ENCODE results near the gene TYROBP.
A peak's percentile ranks its signal among the peaks of the same experiment; 100 is the strongest.

The TYROBP gene

DNA sequence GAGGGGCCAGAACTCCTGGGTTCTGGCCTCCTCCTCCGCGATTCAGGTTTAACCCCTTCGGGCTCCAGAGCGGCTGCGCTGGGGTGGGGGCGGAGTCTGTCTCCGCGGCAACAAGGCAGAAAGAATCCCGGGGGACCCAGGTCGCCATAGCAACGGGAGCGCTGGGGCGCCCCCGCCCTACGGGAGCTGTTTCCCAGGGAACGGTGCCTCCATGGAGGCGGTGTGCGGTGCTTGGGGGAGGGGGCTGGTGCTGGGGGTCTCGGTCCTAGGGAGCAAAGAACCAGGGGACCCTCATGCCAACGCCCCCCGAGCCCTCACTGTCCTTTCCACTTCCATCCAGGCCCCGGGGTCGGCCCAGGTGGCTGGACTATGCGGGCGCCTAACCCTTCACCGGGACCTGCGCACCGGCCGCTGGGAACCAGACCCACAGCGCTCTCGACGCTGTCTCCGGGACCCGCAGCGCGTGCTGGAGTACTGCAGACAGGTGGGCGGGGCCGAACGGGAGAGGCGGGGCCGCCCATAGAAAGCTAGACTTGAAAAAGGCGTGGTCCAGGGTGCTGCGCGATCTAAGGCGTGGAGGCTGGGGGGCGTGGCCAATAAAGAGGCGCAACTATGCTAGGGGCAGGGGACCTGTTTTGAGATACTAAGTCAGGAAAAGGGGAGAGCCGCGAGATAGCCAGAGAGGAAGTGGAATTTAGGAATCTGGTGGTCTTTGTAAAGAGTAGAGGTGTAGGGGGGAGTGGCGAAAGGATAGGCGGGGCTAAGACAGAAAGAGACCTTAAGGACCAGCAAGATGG is 38.6 kb downstream of the TYROBP start:
- H3K27me3 ChIP-seq (ENCODE audit: insufficient read depth, insufficient read length), result peaks cover 7% of the 10 kb centered on the region
- H3K4me3 ChIP-seq (ENCODE audit: insufficient read length, low read depth), result peak overlapping the region; percentile 24
- H3K9ac ChIP-seq (ENCODE audit: insufficient read length, low read depth), result no peak overlapping the region
- peaks cover 3% of the 10 kb centered on the region for H3K4me1 ChIP-seq (ENCODE audit: insufficient read depth, insufficient read length)
- DNase-seq (ENCODE audit: low read depth, low spot score), result peak; percentile 85
- H3K9me3 ChIP-seq (ENCODE audit: insufficient read depth, low read length), result no peaks in the 10 kb centered on the region
- no peaks in the 10 kb centered on the region for H3K36me3 ChIP-seq (ENCODE audit: insufficient read depth, insufficient read length, low read length)
- TF ChIP-seq SUZ12 (IDR thresholded peaks at IDR 0.05; ENCODE audit: extremely low read depth, insufficient read depth, insufficient read length) (no peak), YY1 (IDR thresholded peaks at IDR 0.05; ENCODE audit: insufficient read depth, insufficient read length) (no peak)

DNA sequence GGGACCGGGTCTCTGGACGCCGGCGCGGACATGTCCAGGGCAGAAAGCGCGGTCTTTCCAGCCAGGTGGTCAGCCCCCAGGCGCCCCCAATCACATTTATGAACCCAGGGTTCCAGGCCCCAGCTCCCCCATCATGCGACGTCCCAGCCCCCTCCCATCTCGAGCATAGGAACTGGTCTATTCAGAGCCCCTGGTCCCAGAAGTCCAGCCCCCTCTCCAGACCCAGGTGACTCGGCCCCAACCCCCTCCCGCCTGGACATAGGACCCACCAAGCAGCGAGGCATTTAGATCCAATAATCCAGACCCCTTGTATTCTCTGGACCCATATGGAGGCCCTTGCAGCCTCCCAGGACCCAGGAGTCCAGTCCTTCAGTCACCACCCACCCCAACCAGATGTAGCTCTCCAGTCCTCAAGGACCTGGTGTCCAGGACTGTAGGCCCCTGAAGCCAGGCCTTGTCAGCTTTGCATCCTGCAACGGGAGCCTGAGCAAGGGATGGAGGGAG is 39.2 kb downstream of the TYROBP start:
- peak overlapping the region; percentile 24 for H3K4me3 ChIP-seq (ENCODE audit: insufficient read length, low read depth)
- peaks cover 7% of the 10 kb centered on the region for H3K27me3 ChIP-seq (ENCODE audit: insufficient read depth, insufficient read length)
- H3K9ac ChIP-seq (ENCODE audit: insufficient read length, low read depth), result peak overlapping the region; percentile 8
- H3K4me1 ChIP-seq (ENCODE audit: insufficient read depth, insufficient read length), result peaks cover 3% of the 10 kb centered on the region
- H3K36me3 ChIP-seq (ENCODE audit: insufficient read depth, insufficient read length, low read length), result no peaks in the 10 kb centered on the region
- DNase-seq (ENCODE audit: low read depth, low spot score), result no peak
- no peaks in the 10 kb centered on the region for H3K9me3 ChIP-seq (ENCODE audit: insufficient read depth, low read length)
- TF ChIP-seq SUZ12 (IDR thresholded peaks at IDR 0.05; ENCODE audit: extremely low read depth, insufficient read depth, insufficient read length) (no peak), ZNF274 (IDR thresholded peaks at IDR 0.05; ENCODE audit: low read depth, low read length) (no peak), YY1 (IDR thresholded peaks at IDR 0.05; ENCODE audit: insufficient read depth, insufficient read length) (no peak)

DNA sequence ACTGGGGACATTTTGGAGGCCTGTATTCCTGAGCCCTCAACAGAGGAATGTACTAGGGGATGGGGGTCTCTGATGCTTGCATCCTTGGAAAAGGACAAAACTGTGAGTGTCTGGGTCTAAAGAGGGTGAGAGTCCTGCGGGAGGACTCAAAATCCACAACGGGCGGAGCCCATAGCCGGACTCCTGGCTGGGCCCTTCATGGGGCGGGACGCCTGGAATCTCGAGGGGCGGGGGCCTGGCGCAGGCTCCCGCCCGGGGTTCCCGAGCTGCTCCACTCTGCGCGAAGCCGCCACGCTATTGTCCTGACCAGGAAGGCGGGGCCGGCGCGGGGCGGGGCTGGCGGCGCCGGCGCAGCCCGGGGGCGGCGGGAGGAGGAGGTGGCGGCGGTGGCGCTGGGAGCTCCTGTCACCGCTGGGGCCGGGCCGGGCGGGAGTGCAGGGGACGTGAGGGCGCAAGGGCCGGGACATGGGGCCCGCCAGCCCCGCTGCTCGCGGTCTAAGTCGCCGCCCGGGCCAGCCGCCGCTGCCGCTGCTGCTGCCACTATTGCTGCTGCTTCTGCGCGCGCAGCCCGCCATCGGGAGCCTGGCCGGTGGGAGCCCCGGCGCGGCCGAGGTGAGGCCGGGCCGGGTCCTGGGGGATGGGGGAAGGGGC is 39.8 kb downstream of the TYROBP start, which contains the start of gene APLP1:
TSS of gene APLP1 (plus strand) at position 403 of the 651 bp plus-strand sequence. CDS start at position 466, 63 bp downstream.
- H3K9me3 ChIP-seq (ENCODE audit: insufficient read depth, low read length), result no peaks in the 10 kb centered on the region
- H3K27me3 ChIP-seq (ENCODE audit: insufficient read depth, insufficient read length), result peaks cover 7% of the 10 kb centered on the region
- H3K36me3 ChIP-seq (ENCODE audit: insufficient read depth, insufficient read length, low read length), result no peaks in the 10 kb centered on the region
- TF ChIP-seq YY1 (IDR thresholded peaks at IDR 0.05; ENCODE audit: insufficient read depth, insufficient read length) (no peak), SUZ12 (IDR thresholded peaks at IDR 0.05; ENCODE audit: extremely low read depth, insufficient read depth, insufficient read length) (no peak), ZNF274 (IDR thresholded peaks at IDR 0.05; ENCODE audit: low read depth, low read length) (no peak)
- H3K9ac ChIP-seq (ENCODE audit: insufficient read length, low read depth), result peak within 1 kb of the TSS; percentile 33
- no peak for DNase-seq (ENCODE audit: low read depth, low spot score)
- H3K4me3 ChIP-seq (ENCODE audit: insufficient read length, low read depth), result peak within 1 kb of the TSS; percentile 24
- H3K4me1 ChIP-seq (ENCODE audit: insufficient read depth, insufficient read length), result peaks cover 3% of the 10 kb centered on the region

DNA sequence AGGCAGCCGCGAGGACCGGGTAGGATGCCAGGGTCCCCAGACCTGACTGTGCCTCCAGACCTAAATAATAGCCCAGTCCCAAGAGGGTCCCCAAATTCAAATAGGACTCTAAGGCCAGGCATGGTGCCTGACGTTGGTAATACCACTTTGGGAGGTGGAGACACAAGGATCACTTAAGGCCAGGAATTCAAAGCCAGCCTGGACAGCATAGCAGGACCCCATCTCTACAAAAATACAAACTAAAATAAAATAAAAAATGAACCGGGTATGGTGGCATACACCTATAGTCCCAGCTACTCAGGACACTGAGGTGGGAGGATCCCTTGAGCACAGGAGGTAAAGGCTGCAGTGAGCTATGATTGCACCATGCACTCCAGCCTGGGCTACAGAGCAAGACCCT is 45.1 kb downstream of the TYROBP start:
- no peaks in the 10 kb centered on the region for H3K36me3 ChIP-seq (ENCODE audit: insufficient read depth, insufficient read length, low read length)
- H3K4me1 ChIP-seq (ENCODE audit: insufficient read depth, insufficient read length), result peaks cover 3% of the 10 kb centered on the region
- no peak for DNase-seq (ENCODE audit: low read depth, low spot score)
- H3K9me3 ChIP-seq (ENCODE audit: insufficient read depth, low read length), result no peaks in the 10 kb centered on the region
- no peak overlapping the region for H3K4me3 ChIP-seq (ENCODE audit: insufficient read length, low read depth)
- H3K9ac ChIP-seq (ENCODE audit: insufficient read length, low read depth), result no peak overlapping the region
- TF ChIP-seq SUZ12 (IDR thresholded peaks at IDR 0.05; ENCODE audit: extremely low read depth, insufficient read depth, insufficient read length) (no peak), ZNF274 (IDR thresholded peaks at IDR 0.05; ENCODE audit: low read depth, low read length) (no peak)
- H3K27me3 ChIP-seq (ENCODE audit: insufficient read depth, insufficient read length), result peaks cover 54% of the 10 kb centered on the region

DNA sequence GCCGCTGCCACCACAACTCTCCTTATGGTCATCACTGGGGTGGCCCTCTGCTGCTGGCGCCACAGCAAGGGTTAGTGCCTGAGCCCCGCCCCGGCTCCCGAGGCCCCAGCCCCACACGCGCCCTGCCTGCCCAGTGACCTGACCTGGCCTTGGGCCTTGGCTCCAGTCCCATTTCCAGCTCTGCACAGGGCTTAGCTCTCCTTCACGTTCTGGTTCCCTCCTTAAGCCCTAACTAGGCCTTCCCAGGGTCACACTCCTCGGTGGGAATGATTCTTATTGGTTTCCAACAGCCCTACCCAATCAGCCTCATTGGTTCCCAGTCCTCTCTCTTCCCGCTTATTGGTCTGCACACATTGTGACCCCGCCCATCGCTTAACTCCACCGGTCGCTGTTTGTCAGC is 45.6 kb downstream of the TYROBP start:
- no peaks in the 10 kb centered on the region for H3K36me3 ChIP-seq (ENCODE audit: insufficient read depth, insufficient read length, low read length)
- H3K4me3 ChIP-seq (ENCODE audit: insufficient read length, low read depth), result no peak overlapping the region
- no peaks in the 10 kb centered on the region for H3K9me3 ChIP-seq (ENCODE audit: insufficient read depth, low read length)
- TF ChIP-seq SUZ12 (IDR thresholded peaks at IDR 0.05; ENCODE audit: extremely low read depth, insufficient read depth, insufficient read length) (no peak), YY1 (IDR thresholded peaks at IDR 0.05; ENCODE audit: insufficient read depth, insufficient read length) (no peak), ZNF274 (IDR thresholded peaks at IDR 0.05; ENCODE audit: low read depth, low read length) (no peak)
- peaks cover 3% of the 10 kb centered on the region for H3K4me1 ChIP-seq (ENCODE audit: insufficient read depth, insufficient read length)
- no peak overlapping the region for H3K9ac ChIP-seq (ENCODE audit: insufficient read length, low read depth)
- H3K27me3 ChIP-seq (ENCODE audit: insufficient read depth, insufficient read length), result peaks cover 54% of the 10 kb centered on the region
- DNase-seq (ENCODE audit: low read depth, low spot score), result no peak

DNA sequence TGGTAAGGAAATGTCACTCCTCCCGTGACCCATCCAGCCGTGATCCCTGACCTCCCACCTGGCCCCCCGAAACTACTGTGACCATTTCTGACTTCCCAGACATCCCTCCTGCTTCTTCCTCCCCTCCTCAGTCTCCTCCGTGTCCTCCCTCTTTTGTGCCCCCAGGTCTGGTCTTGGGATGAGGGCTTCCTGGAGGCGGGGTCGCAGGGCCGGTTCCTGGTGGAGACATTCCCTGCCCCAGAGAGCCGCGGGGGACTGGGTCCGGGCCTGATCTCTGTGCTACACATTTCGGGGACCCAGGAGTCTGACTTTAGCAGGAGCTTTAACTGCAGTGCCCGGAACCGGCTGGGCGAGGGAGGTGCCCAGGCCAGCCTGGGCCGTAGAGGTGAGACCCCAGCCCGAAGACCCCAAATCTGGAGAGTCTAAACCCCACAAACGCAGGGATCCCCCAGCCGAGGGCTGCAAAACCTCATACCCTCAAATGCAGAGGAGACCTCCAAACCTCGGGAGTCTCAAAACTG is 46.4 kb downstream of the TYROBP start:
- H3K4me3 ChIP-seq (ENCODE audit: insufficient read length, low read depth), result peak overlapping the region; percentile 43
- no peak for DNase-seq (ENCODE audit: low read depth, low spot score)
- H3K4me1 ChIP-seq (ENCODE audit: insufficient read depth, insufficient read length), result peaks cover 3% of the 10 kb centered on the region
- TF ChIP-seq ZNF274 (IDR thresholded peaks at IDR 0.05; ENCODE audit: low read depth, low read length) (no peak), YY1 (IDR thresholded peaks at IDR 0.05; ENCODE audit: insufficient read depth, insufficient read length) (no peak), SUZ12 (IDR thresholded peaks at IDR 0.05; ENCODE audit: extremely low read depth, insufficient read depth, insufficient read length) (no peak)
- no peaks in the 10 kb centered on the region for H3K36me3 ChIP-seq (ENCODE audit: insufficient read depth, insufficient read length, low read length)
- peaks cover 60% of the 10 kb centered on the region for H3K27me3 ChIP-seq (ENCODE audit: insufficient read depth, insufficient read length)
- peak overlapping the region; percentile 74 for H3K9ac ChIP-seq (ENCODE audit: insufficient read length, low read depth)
- H3K9me3 ChIP-seq (ENCODE audit: insufficient read depth, low read length), result no peaks in the 10 kb centered on the region
